ENCODE data around the gene SLC36A1.

DNA sequence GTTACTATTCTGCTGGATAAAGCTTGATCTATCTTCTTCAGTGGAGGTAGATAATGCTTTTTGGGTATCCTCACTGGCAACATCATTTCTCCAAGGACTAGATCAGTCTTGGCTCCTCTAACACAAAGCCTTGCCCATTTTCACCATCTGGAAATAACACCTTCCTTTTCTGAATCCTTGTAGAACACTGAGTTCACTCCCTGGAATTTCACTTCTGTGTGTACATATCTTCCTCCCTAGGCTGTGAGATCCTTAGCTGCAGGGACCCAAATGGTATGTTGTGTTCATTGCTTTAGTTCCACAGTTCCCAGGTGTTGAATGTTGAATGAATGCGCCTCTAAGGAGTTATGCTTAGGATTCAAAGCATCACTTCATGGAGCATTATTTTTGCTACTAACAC is 16.7 kb upstream of the SLC36A1 start:
- TF ChIP-seq CTCF (IDR thresholded peaks at IDR 0.05) (no peak), POLR2A (IDR thresholded peaks at IDR 0.05) (no peak)

Data from ovary (tissue), 3 donors.